Glutamatergic neuron (in vitro differentiated cells): ENCODE results near the gene C12orf57. TPM values are rescaled to one million over a fixed set of nuclear protein-coding genes. Genes with fewer than 3 reads are reported as not detected.
"Not testable (repeated sequence)": the region's sequence is repeated elsewhere in the genome, so short reads cannot be mapped to it uniquely, and the experiment has no call there.

Experiments
- DNase-seq: peaks from one replicate; pipeline ENCODE4 v3.0.0; 2022
- H3K27ac Mint-ChIP-seq: one replicate; pipeline ENCODE4 v1.8.0; 2020; ENCODE audit warnings: mild to moderate bottlenecking, mixed read lengths, inconsistent platforms; ENCODE audit not compliant: unreplicated experiment
- H3K27me3 Mint-ChIP-seq: one replicate; pipeline ENCODE4 v1.8.0; 2020; ENCODE audit warnings: mild to moderate bottlenecking, moderate library complexity, mixed read lengths, inconsistent platforms; ENCODE audit not compliant: unreplicated experiment
- H3K36me3 Mint-ChIP-seq: one replicate; pipeline ENCODE4 v1.8.0; 2020; ENCODE audit warnings: mild to moderate bottlenecking, mixed read lengths, inconsistent platforms; ENCODE audit not compliant: unreplicated experiment
- H3K4me1 Mint-ChIP-seq: one replicate; pipeline ENCODE4 v1.8.0; 2020; ENCODE audit warnings: mild to moderate bottlenecking, low read depth, mixed read lengths, inconsistent platforms; ENCODE audit not compliant: unreplicated experiment
- H3K4me3 Mint-ChIP-seq: one replicate; pipeline ENCODE4 v1.8.0; 2020; ENCODE audit warnings: mild to moderate bottlenecking, mixed read lengths, inconsistent platforms; ENCODE audit not compliant: unreplicated experiment
- H3K9me3 Mint-ChIP-seq: one replicate; pipeline ENCODE4 v1.8.0; 2020; ENCODE audit warnings: mild to moderate bottlenecking, moderate library complexity, mixed read lengths, inconsistent platforms; ENCODE audit not compliant: unreplicated experiment
- total RNA-seq: library from RNA; stranded (reverse); fragmentation: NEBNext Ultra II Directional; extraction: Animal tissue kit (Norgen Biotek cat#: 25700); gene quantifications from one replicate; pipeline ENCODE4 v1.2.1, GENCODE V29; 2021; ENCODE audit not compliant: unreplicated experiment
- TF ChIP-seq, protein P1 (sequence below): fragments of 200-600 bp; sonication (generic); IDR thresholded peaks from one replicate; pipeline ENCODE4 v1.5.0; 2021; ENCODE audit not compliant: partially characterized antibody, unreplicated experiment

The C12orf57 gene
- total RNA-seq, 1 donor from 2014 or later, result 184 TPM

DNA sequence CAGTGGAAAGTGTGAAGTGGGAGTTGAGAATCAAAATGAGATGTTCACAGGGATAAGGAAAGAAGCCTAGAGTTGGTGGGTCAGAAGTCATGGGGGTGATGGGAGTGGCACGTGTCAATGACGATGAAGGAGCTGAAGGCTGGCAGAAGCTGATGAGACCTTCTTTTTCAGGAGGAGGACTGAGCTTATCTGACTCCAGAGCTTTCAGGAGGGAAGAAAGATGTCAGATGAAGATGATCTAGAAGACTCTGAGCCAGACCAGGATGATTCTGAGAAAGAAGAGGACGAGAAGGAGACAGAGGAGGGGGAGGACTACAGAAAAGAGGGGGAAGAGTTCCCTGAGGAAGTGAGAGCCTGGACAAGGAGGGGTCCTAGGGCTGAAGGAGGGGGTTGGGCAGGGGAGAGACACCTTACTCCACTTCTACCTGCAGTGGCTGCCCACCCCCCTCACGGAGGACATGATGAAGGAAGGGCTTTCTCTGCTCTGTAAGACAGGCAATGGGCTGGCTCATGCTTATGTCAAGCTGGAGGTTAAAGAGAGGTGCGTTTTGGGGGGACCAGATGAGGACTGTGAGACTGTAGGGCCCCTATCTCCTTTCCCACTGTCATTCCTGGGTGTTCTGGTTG lies 38.3 kb upstream of the C12orf57 start:
- Mint-ChIP-seq H3K27me3 (peaks cover 1% of the 10 kb centered on the region), H3K36me3 (no peaks in the 10 kb centered on the region), H3K27ac (no peak overlapping the region), H3K4me1 (no peaks in the 10 kb centered on the region), H3K4me3 (no peak overlapping the region), H3K9me3 (peaks cover 7% of the 10 kb centered on the region)
- no peak for DNase-seq
- TF ChIP-seq, protein P1, sequence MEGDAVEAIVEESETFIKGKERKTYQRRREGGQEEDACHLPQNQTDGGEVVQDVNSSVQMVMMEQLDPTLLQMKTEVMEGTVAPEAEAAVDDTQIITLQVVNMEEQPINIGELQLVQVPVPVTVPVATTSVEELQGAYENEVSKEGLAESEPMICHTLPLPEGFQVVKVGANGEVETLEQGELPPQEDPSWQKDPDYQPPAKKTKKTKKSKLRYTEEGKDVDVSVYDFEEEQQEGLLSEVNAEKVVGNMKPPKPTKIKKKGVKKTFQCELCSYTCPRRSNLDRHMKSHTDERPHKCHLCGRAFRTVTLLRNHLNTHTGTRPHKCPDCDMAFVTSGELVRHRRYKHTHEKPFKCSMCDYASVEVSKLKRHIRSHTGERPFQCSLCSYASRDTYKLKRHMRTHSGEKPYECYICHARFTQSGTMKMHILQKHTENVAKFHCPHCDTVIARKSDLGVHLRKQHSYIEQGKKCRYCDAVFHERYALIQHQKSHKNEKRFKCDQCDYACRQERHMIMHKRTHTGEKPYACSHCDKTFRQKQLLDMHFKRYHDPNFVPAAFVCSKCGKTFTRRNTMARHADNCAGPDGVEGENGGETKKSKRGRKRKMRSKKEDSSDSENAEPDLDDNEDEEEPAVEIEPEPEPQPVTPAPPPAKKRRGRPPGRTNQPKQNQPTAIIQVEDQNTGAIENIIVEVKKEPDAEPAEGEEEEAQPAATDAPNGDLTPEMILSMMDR, result no peak

DNA sequence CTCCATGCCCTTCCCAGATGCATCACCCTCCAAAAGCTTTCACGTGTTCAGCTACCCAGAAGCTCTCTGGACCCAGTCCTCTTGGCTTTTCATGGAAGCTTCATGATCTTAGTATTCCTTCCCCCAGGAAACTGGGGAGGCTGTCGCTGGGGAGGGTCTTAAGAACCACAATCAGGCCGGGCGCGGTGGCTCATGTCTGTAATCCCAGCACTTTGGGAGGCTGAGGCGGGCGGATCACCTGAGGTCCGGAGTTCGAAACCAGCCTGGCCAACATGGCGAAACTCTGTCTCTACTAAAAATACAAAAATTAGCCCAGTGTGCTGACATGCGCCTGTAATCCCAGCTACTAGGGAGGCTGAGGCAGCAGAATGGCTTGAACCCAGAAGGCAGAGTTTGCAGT lies 35.7 kb upstream of the C12orf57 start:
- DNase-seq, H3K27me3 Mint-ChIP-seq, H3K4me1 Mint-ChIP-seq, H3K27ac Mint-ChIP-seq, H3K4me3 Mint-ChIP-seq, H3K36me3 Mint-ChIP-seq: not testable (repeated sequence)
- peaks cover 12% of the 10 kb centered on the region for H3K9me3 Mint-ChIP-seq

DNA sequence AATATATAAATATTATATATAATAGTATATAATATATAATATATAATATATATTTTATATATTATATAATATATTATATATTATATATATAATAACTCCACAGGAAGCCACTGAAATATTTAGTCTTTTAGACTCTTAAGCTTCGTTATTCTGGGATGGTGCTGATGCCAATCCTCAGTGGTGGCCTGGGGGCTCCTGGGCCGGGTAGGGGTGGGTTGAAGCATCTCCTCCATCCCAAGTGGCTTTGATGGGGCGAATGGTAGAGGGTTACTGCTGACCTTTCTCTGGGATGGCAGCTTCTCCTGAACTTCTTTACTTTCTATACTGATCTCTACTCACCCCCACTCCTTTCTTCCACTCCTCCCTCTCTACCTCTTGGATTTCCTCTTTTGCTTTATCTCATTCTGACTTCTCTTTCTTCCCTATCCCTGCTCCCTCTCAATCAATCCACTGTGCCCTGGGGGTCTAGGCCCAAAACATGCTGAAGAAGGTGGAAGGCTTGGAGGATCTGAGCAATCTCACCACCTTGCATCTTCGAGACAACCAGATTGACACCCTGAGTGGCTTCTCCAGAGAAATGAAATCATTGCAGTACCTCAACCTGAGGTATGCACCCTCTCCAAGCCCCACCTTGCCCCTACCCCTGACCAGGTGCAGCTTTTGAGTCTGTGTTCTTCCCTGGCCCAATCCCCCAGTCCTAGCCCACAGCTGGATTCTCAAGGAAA lies 34.2 kb upstream of the C12orf57 start:
- Mint-ChIP-seq H3K36me3 (no peaks in the 10 kb centered on the region), H3K9me3 (peaks cover 7% of the 10 kb centered on the region), H3K4me1 (peaks cover 2% of the 10 kb centered on the region), H3K27me3 (peaks cover 11% of the 10 kb centered on the region), H3K4me3 (no peak overlapping the region), H3K27ac (no peak overlapping the region)
- TF ChIP-seq, protein P1, result no peak
- DNase-seq, result no peak

DNA sequence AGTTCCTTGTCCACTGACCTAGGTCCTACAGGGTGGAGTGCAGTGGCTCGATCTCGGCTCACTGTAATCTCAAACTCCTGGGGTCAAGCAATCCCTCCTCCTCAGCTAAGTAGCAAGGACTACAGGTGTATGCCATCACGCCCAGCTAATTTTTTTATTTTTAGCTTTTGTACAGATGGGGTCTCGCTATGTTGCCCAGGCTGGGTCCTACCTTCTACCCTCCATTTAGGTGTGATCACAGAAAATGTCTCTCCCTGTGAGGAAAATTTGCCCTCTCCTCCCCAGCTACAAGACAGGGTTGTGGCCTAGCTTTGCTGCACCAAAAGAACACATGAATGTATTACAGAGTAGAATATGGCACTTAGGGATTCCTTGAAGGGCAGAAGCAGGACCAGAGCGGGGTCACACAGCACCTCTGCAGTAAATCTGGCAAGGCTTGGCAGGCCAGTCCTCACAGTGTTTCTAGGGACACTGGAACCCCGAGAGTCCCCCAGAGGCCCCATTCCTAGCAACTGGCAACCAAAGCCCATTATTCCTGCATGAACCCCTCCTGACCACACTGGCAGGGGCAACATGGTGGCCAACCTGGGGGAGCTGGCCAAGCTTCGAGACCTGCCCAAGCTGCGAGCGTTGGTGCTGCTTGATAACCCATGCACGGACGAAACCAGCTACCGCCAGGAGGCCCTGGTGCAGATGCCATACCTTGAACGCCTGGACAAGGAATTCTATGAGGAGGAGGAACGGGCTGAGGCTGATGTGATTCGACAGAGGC lies 31.5 kb upstream of the C12orf57 start:
- Mint-ChIP-seq H3K9me3 (peaks cover 7% of the 10 kb centered on the region), H3K36me3 (no peaks in the 10 kb centered on the region), H3K27ac (no peak overlapping the region), H3K4me1 (peaks cover 5% of the 10 kb centered on the region), H3K4me3 (no peak overlapping the region), H3K27me3 (peaks cover 16% of the 10 kb centered on the region)
- no peak for DNase-seq
- TF ChIP-seq, protein P1, result no peak

DNA sequence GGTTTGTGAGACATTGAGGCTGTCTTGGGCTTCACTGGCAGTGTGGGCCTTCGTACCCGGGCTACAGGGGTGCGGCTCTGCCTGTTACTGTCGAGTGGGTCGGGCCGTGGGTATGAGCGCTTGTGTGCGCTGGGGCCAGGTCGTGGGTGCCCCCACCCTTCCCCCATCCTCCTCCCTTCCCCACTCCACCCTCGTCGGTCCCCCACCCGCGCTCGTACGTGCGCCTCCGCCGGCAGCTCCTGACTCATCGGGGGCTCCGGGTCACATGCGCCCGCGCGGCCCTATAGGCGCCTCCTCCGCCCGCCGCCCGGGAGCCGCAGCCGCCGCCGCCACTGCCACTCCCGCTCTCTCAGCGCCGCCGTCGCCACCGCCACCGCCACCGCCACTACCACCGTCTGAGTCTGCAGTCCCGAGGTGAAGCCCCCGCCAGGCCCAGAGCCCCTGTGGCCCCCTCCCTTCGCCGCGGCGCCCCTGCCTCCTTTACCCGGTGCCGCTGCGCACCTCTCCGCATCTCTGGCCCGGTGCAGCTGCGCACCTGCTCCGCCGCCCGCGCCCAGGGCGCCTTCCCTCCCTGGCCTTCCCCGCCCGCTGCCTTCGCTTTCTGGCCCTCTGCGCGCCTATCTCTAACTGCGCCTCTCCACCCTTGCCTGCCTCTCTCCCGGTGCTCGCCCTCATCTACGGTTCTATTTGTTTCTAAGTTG lies 29.4 kb upstream of the C12orf57 start, which contains the start of gene ENO2:
TSS of gene ENO2 (plus strand) at position 335 of the 701 bp plus-strand sequence. CDS start 1,253 bp downstream, outside the sequence.
- peaks cover 5% of the 10 kb centered on the region for H3K4me1 Mint-ChIP-seq
- H3K4me3 Mint-ChIP-seq, result peak within 1 kb of the TSS; percentile 96
- peaks cover 7% of the 10 kb centered on the region for H3K9me3 Mint-ChIP-seq
- H3K27ac Mint-ChIP-seq, result peak within 1 kb of the TSS; percentile 79
- H3K36me3 Mint-ChIP-seq, result no peaks in the 10 kb centered on the region
- TF ChIP-seq, protein P1, result no peak
- peaks cover 19% of the 10 kb centered on the region for H3K27me3 Mint-ChIP-seq
- DNase-seq, result peak; percentile 78
